ENCODE results near the gene BCR.

DNA sequence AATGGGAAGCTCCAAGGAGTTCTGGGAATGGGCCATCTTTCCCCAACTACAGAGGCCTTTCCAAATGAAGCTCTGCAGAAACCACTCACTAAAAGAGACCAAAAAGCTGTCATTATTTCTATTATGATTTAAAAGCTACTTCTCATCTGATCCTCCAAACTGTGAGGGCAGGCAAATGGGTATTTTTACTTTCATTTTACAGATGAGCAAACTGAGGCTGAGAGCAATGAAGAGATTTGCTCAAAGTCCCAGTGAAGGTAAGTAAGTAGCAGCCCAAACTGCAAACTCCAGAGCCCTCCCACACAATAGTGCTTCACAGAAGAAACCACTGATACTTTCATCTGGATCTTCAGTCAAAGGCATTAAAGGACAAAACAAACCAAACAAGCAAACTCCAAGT, 39.9 kb upstream of the BCR start:
- TF ChIP-seq, protein P1, sequence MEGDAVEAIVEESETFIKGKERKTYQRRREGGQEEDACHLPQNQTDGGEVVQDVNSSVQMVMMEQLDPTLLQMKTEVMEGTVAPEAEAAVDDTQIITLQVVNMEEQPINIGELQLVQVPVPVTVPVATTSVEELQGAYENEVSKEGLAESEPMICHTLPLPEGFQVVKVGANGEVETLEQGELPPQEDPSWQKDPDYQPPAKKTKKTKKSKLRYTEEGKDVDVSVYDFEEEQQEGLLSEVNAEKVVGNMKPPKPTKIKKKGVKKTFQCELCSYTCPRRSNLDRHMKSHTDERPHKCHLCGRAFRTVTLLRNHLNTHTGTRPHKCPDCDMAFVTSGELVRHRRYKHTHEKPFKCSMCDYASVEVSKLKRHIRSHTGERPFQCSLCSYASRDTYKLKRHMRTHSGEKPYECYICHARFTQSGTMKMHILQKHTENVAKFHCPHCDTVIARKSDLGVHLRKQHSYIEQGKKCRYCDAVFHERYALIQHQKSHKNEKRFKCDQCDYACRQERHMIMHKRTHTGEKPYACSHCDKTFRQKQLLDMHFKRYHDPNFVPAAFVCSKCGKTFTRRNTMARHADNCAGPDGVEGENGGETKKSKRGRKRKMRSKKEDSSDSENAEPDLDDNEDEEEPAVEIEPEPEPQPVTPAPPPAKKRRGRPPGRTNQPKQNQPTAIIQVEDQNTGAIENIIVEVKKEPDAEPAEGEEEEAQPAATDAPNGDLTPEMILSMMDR (IDR thresholded peaks at IDR 0.05) = no peak
- TF ChIP-seq POLR2A (IDR thresholded peaks at IDR 0.05) = no peak
- no peak for TF ChIP-seq EP300 (IDR thresholded peaks at IDR 0.05; ENCODE audit: low read depth)

All from transverse colon (tissue), 3 donors.